Measurements from ENCODE around the gene KIF1C.

GRCh38 chr17:5002121-5002788 is 4.5 kb downstream of the KIF1C start:
- TF ChIP-seq CTCF (conservative IDR thresholded peaks at IDR 0.05) (no peak), ZFX (IDR thresholded peaks at IDR 0.05) (no peak)

Data from C4-2B (cell line).